ENCODE data around the gene PRND. TPM values are rescaled to one million over a fixed set of nuclear protein-coding genes. Genes with fewer than 3 reads are reported as not detected.
"Not testable (repeated sequence)": the region's sequence is repeated elsewhere in the genome, so short reads cannot be mapped to it uniquely, and the experiment has no call there.

The PRND gene
- total RNA-seq, 8 experiments from 2014 or later = 0.08 to 37.8 (median 0.29) TPM; not detected in 1

DNA sequence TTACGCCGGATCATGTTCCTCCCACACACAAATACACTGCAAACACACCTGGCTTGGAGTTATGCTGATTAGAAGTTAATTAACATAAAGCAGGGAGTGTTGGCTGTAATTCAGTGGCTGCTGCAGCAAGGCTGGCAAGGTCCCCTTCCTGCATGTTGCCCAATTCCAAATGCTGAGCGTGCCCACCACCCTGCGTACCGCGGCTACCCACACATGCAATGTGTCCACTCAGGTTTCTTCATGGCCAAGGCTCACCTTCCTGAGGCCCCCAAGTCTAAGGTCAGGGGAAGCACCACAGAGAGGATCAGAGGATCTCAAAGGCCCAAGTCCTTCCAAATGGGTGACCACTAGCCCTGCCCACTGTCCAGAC is 11.6 kb upstream of the PRND start:
- WGBS, 10 experiments = 85 to 100% (median 100%) methylated on average over 2 to 4 of the region's 6 CpGs; no CpG with 5 or more reads in 4 of the 10 experiments
- no peaks in the 10 kb centered on the region for H3K4me1 ChIP-seq (replicated peaks in 1 of 2)
- no peak overlapping the region for H3K4me3 ChIP-seq
- no peak overlapping the region for H3K27ac ChIP-seq
- in situ Hi-C loops (cut with MboI; ENCODE audit: low pct_unique_long_range_greater_than_20kb in 2 of 9, low sequenced_read_pairs in 9 of 9, unreplicated experiment in 9 of 9) = loop anchor here in 2 of 9 experiments (10.0 kb wide), 1 partner anchor 95 kb away; no protein-coding TSS in a partner anchor
- ATAC-seq (replicated peaks in 6 of 8) = no peak

DNA sequence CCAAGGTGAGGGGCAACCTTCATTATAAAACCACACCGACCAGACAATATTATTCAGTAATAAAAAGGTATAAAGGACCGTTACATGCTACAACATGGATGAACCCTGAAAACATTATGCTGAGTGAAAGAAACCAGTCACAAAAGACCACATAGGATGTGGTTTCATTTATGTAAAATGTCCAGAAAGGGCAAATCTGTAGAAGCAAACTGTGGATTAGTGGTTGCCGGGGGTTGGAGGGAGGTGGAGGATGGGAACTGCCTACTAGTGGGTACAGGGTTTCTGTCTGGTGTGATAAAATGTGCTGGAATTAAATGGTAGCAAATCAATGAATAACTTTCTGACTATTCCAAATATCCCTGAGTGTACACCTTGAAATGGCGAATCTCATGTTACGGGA is 10.2 kb upstream of the PRND start:
- Histone ChIP-seq H3K4me3 (no peak overlapping the region), H3K27ac (no peak overlapping the region), H3K4me1 (replicated peaks in 1 of 2) (no peaks in the 10 kb centered on the region)
- in situ Hi-C loops (cut with MboI; ENCODE audit: low pct_unique_long_range_greater_than_20kb in 2 of 9, low sequenced_read_pairs in 9 of 9, unreplicated experiment in 9 of 9) = loop anchor here in 2 of 9 experiments (10.0 kb wide), 1 partner anchor 97 kb away; no protein-coding TSS in a partner anchor
- WGBS, 10 experiments = 60 to 100% (median 90%) methylated on average over 1 to 5 of the region's 5 CpGs
- ATAC-seq (replicated peaks in 6 of 8) = no peak

DNA sequence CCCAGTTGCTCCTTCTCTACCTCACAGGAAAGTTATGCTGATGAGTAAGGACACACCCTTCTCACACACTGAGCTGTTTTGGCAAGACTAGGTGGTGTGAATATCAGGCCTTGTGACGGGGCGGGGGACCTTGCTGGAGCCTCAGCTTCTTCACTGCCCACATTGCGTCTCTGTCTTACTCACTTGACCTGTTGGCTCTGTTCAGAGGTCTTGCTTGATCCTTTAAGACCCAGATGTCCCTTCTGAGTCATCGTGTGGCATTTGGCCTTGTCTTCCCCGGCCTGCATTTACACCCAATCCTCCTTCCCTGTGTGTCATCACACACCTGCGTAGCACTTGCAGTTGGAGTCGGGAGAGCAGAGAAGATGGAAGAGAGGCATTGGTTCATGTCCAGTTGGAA is 8.3 kb upstream of the PRND start:
- in situ Hi-C loops (cut with MboI; ENCODE audit: low pct_unique_long_range_greater_than_20kb in 2 of 9, low sequenced_read_pairs in 9 of 9, unreplicated experiment in 9 of 9) = loop anchor here in 2 of 9 experiments (10.0 kb wide), 1 partner anchor 99 kb away; no protein-coding TSS in a partner anchor
- H3K4me1 ChIP-seq (replicated peaks in 1 of 2) = no peaks in the 10 kb centered on the region
- 19 to 93% (median 54%) methylated on average over 2 to 6 of the region's 7 CpGs; no CpG with 5 or more reads in 4 of the 10 experiments for WGBS, 10 experiments
- no peak overlapping the region for H3K27ac ChIP-seq
- H3K4me3 ChIP-seq = no peak overlapping the region
- ATAC-seq (replicated peaks in 6 of 8) = peak in 2 of 8 experiments; percentile 34 to 54

DNA sequence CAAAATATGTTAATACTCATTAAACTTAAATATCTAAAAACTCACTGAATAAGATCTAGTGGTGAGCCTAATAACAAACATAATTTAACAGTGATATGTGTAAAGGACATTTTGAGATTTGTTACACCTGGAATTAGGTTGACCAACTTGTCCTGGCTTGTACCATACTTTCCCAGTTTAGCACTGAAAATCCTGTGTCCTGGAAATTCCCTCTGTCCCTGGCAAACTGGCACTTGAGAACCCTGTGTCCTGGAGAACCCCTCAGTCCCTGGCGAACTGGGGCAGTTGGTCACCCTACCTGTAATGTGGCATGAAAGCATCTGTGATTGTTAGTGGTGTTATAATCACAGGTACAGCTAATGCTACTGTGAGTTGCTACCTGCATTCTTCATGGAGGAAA is 6.9 kb upstream of the PRND start:
- WGBS, 10 experiments = 67 to 86% (median 80%) methylated on average over 1 of the region's 1 CpG; no CpG with 5 or more reads in 5 of the 10 experiments
- in situ Hi-C loops (cut with MboI; ENCODE audit: low pct_unique_long_range_greater_than_20kb in 2 of 9, low sequenced_read_pairs in 9 of 9, unreplicated experiment in 9 of 9) = loop anchor here in 2 of 9 experiments (10.0 kb wide), 1 partner anchor 100 kb away; no protein-coding TSS in a partner anchor
- no peak for ATAC-seq (replicated peaks in 6 of 8)

DNA sequence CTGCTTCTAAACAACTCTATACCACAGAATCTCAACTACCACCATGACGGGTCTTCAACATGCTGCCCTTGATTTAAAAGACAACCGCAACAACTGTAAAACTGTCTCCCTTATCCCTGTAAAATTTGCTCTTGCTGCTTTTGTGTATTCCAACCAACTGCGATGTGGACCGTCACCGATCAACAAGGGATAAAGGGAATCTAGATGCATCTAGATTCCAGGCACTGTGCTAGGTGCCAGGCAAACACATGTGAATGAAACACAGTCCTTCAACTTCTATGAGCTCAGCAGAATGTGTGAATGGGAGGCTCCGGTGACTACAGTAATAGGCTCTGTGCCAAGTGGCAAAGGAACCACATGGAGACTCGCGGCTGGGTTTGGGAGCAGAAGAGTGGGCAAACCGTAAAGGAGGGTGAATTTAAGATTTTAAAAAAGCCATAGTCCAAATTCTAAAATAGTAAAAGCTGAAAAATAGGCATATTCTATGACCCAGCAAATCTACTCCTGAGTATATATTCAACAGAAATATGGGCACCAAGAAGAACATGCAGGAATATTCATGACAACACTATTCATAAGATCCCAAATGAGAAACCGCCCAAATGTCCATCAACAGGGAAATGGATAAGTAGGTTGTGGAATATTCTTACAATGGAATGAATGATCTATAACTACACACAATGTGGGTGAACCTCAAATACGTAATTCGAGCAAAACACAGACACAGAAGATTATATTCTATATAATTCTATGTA is 3.7 kb upstream of the PRND start:
- H3K27ac ChIP-seq = no peak overlapping the region
- in situ Hi-C loops (cut with MboI; ENCODE audit: low pct_unique_long_range_greater_than_20kb in 2 of 9, low sequenced_read_pairs in 9 of 9, unreplicated experiment in 9 of 9) = loop anchor here in 2 of 9 experiments (10.0 kb wide), 1 partner anchor 103 kb away; no protein-coding TSS in a partner anchor
- H3K4me3 ChIP-seq = no peak overlapping the region
- ATAC-seq (replicated peaks in 6 of 8) = peak in 3 of 8 experiments; percentile 67 to 84 (median 70)
- 4 to 100% (median 91%) methylated on average over 3 to 12 of the region's 12 CpGs for WGBS, 10 experiments
- H3K4me1 ChIP-seq (replicated peaks in 1 of 2) = peaks cover 4 to 7% of the 10 kb centered on the region in 2 donors

More for the DNA sequence above, 6.9 kb upstream of the PRND start:
- Histone ChIP-seq H3K4me3 (no peak overlapping the region), H3K27ac (no peak overlapping the region), H3K4me1 (replicated peaks in 1 of 2) (peaks cover 0 to under 1% of the 10 kb centered on the region in 2 donors)

DNA sequence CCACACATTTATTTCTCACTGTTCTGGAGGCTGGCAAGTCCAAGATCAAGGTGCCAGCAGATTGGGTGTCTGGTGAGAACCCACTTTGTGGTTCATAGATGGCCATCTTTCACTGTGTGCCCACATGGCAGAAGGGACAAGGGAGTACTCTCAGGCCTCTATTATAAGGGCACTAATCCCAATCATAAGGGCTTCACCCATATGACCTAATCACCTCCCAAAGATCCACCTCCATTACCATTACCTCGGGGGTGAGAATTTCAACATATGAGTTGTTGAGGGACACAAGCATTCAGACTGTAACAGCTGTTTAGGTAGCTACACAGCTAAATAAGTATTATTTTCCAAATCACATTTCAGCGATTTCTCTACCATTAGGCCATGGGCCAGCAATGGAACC is 2.5 kb upstream of the PRND start:
- in situ Hi-C loops (cut with MboI; ENCODE audit: low pct_unique_long_range_greater_than_20kb in 2 of 9, low sequenced_read_pairs in 9 of 9, unreplicated experiment in 9 of 9) = loop anchor here in 2 of 9 experiments (10.0 kb wide), 1 partner anchor 104 kb away; no protein-coding TSS in a partner anchor
- H3K27ac ChIP-seq = no peak overlapping the region
- H3K4me1 ChIP-seq (replicated peaks in 1 of 2) = peaks cover 4 to 7% of the 10 kb centered on the region in 2 donors
- ATAC-seq (replicated peaks in 6 of 8) = no peak
- no peak overlapping the region for H3K4me3 ChIP-seq
- WGBS, 10 experiments = 80 to 100% (median 98%) methylated on average over 1 to 2 of the region's 2 CpGs; no CpG with 5 or more reads in 4 of the 10 experiments

DNA sequence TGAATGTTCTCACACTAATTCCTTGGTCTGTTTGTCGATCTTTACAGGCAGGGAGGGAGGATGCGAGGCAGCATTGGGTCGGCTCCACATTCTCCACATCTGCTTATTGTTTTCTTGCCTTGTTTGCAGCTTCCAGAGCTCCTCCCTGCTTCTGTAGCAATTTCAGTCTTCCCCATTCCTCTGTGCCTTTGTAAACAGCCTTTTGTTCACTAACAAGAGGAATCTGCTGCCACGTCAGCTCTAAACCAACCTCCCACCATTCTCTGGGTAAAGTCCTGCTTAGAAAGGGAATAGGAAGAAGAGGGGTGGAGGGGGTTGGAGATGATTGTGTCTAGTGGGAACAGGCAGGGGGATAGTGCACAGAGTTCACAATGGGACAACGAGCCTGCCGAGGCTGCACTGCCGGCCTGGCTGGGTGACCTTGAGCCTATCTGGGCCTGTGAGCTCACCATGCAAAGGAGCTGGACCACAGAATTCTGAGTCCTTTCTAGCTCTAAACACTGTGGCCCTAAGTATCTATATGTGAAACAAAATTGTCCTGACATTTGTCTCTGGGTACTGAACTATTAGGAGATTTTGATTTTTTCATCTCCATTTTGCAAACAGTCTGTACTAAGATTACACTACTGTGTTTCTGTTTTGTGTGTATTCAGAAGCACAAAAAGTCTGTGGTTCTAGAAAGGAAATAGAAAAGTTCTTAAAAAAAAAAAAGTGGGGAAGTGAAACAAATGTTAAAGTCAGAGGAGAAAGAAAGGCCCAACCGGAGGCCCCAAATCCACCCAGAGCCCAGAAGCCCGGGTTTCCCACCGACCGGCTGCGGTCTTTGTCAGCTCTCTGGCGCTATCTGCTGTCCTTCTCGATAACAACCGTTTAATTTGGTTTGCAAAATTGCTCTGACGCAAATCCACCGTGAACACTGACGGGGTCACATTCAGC is 1.4 kb upstream of the PRND start:
- peak; percentile 39 to 91 (median 87) for ATAC-seq (replicated peaks in 6 of 8)
- WGBS, 10 experiments = 0 to 22% (median 4%) methylated on average over 1 to 17 of the region's 18 CpGs
- Histone ChIP-seq H3K27ac (peak overlapping the region; percentile 44 to 71), H3K4me1 (replicated peaks in 1 of 2) (peaks cover 4 to 7% of the 10 kb centered on the region in 2 donors), H3K4me3 (no peak overlapping the region)
- in situ Hi-C loops (cut with MboI; ENCODE audit: low pct_unique_long_range_greater_than_20kb in 2 of 9, low sequenced_read_pairs in 9 of 9, unreplicated experiment in 9 of 9) = loop anchor here in 2 of 9 experiments (10.0 kb wide), 1 partner anchor 116 kb away; no protein-coding TSS in a partner anchor

DNA sequence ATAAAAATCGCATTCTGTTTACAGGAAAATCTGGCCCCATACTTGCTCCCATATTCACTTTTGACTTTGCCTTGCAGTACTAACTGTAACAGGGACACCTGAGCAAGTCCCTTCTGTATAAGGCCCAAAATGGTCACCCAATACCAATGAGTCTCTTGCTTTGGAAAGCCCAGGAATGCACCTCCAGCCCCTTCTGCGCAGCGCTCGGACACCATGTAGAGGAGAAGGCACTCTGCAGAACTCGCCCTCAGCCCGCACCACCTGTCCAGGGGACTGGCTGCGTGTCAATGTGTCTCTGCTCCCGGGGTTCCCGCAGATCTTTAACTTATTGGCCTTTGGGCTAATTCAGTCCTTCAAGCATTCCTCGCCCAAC is 746 bp upstream of the PRND start:
- 0 to 41% (median 0%) methylated on average over 1 to 4 of the region's 10 CpGs; no CpG with 5 or more reads in 6 of the 10 experiments for WGBS, 10 experiments
- Histone ChIP-seq H3K27ac (no peak overlapping the region), H3K4me1 (replicated peaks in 1 of 2) (peaks cover 4 to 7% of the 10 kb centered on the region in 2 donors), H3K4me3 (no peak overlapping the region)
- in situ Hi-C loops (cut with MboI; ENCODE audit: low pct_unique_long_range_greater_than_20kb in 2 of 9, low sequenced_read_pairs in 9 of 9, unreplicated experiment in 9 of 9) = loop anchor here in 2 of 9 experiments (10.0 kb wide), 1 partner anchor 116 kb away; no protein-coding TSS in a partner anchor
- ATAC-seq (replicated peaks in 6 of 8) = peak in 5 of 8 experiments; percentile 3 to 24 (median 9)

DNA sequence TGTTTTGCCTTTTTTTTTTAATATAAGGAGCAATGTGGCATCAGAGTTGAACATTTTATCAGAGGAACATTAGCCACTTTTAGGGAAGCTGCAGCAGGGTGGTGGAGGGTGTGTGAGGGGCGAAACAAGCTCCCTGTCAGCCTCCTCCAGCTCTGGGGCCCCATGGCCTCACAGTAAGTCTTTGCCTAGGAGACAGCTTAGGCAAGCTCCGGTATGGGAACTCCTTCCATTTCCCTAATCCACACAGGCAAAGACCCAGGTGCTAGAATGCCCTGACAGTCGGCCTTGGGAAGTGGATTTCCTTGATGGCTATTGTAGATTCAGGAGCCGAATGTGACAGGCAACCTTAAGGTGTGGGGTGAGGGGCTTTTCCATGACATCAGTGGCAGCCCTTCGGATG is 862 bp downstream of the PRND start:
- Histone ChIP-seq H3K4me3 (no peak overlapping the region), H3K4me1 (replicated peaks in 1 of 2) (peaks cover 16 to 19% of the 10 kb centered on the region in 2 donors), H3K27ac (no peak overlapping the region)
- in situ Hi-C loops (cut with MboI; ENCODE audit: low pct_unique_long_range_greater_than_20kb in 2 of 9, low sequenced_read_pairs in 9 of 9, unreplicated experiment in 9 of 9) = loop anchor here in 2 of 9 experiments (10.0 kb wide), 1 partner anchor 118 kb away; no protein-coding TSS in a partner anchor
- ATAC-seq (replicated peaks in 6 of 8) = no peak
- WGBS, 10 experiments = 80 to 83% (median 82%) methylated on average over 1 to 4 of the region's 5 CpGs; no CpG with 5 or more reads in 6 of the 10 experiments

DNA sequence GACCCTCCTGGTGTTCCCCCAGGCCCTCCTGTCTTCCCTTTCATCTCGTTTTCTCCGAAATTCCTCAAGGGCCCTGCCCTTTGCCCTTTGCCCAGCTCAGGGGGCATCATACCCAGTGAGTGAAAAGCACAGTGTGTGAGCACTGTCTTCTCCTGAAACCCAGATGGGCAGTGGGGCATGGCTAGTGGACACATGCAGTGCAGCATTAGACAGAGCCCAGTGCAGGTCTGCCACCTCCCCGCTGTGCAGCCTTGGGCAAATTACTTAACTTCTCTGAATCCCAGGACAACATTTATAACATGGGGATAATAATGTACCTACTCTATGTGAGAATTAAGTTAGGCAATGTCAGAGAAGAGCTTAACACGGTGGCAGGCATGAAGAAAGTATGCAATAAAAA is 1.3 kb downstream of the PRND start:
- 14 to 100% (median 39%) methylated on average over 1 to 2 of the region's 4 CpGs; no CpG with 5 or more reads in 4 of the 10 experiments for WGBS, 10 experiments
- Histone ChIP-seq H3K27ac (no peak overlapping the region), H3K4me3 (no peak overlapping the region), H3K4me1 (replicated peaks in 1 of 2) (peaks cover 16 to 19% of the 10 kb centered on the region in 2 donors)
- in situ Hi-C loops (cut with MboI; ENCODE audit: low pct_unique_long_range_greater_than_20kb in 2 of 9, low sequenced_read_pairs in 9 of 9, unreplicated experiment in 9 of 9) = loop anchor here in 2 of 9 experiments (10.0 kb wide), 1 partner anchor 118 kb away; no protein-coding TSS in a partner anchor
- ATAC-seq (replicated peaks in 6 of 8) = no peak

DNA sequence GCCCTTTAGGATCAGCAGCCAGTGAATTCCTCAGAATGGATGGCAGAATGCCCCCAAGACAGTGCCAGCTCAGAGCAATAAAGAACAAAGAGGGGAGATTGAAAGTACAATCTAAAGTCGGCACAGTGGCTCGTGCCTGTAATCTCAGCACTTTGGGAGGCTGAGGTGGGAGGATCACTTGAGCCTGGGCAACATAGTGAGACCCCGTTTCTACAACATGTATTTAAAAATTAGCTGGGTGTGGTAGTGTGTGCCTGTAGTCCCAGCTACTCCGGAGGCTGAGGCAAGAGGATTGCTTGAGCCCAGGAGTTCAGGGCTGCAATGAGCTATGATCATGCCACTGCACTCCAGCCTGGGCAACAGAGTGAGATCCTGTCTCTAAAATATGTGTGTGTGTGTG is 1.8 kb downstream of the PRND start:
- 19 to 100% (median 73%) methylated on average over 1 to 3 of the region's 4 CpGs; no CpG with 5 or more reads in 5 of the 10 experiments for WGBS, 10 experiments
- not testable (repeated sequence) for H3K4me3 ChIP-seq; ATAC-seq (replicated peaks in 6 of 8); H3K27ac ChIP-seq
- in situ Hi-C loops (cut with MboI; ENCODE audit: low pct_unique_long_range_greater_than_20kb in 2 of 9, low sequenced_read_pairs in 9 of 9, unreplicated experiment in 9 of 9) = loop anchor here in 2 of 9 experiments (10.0 kb wide), 1 partner anchor 119 kb away; no protein-coding TSS in a partner anchor
- peaks cover 16 to 19% of the 10 kb centered on the region in 2 donors for H3K4me1 ChIP-seq (replicated peaks in 1 of 2)

All from motor neuron (in vitro differentiated cells).